K562 (cell line): ENCODE measurements around the gene TRIM65. TPM values are rescaled to one million over a fixed set of nuclear protein-coding genes. Genes with fewer than 3 reads are reported as not detected.

ENCODE experiments used
- ATAC-seq: fragments of 200-7000 bp; cut with Tn5 transposase; 3 replicates; pipeline ENCODE4 v1.9.1; 2020; ENCODE audit warnings: moderate library complexity
- BruUV-seq: library from RNA; stranded (reverse); fragments of 400-500 nt; replicated peaks from 2 replicates; lab custom pipeline; 2021; lab: Mats Ljungman, UMichigan
- CTCF ChIA-PET: fragments of 300-600 bp; formaldehyde crosslinking; extraction: SDS; loops from one replicate; lab custom pipeline; 2021; ENCODE audit warnings: low intra/inter-chr PET ratio; lab: Yijun Ruan, JAX
- POLR2A ChIA-PET: fragments of 300-600, 350-650 bp; sonication (Branson Sonifier 250); formaldehyde crosslinking; extraction: SDS; loops from one replicate; lab custom pipeline; 2021; ENCODE audit warnings: antibody characterized with exemption, inconsistent platforms; lab: Yijun Ruan, JAX
- DNase-seq, 4 experiments: peaks; one replicate each; pipeline versions ENCODE4 v3.0.0 to v3.0.0-alpha.2; 2011 to 2018; ENCODE audit warnings: low spot score in 3 of 4, mixed read lengths in 3 of 4; ENCODE audit errors: extremely low read depth in 1 of 4
- FAIRE-seq: peaks from 2 replicates; lab custom pipeline; 2011; peaks lifted over from hg19 to GRCh38; lab: Jason Lieb, UNC
- H2AFZ ChIP-seq: 2 replicates; pipeline ENCODE4 v1.6.0; 2011; ENCODE audit warnings: low read depth, low read length, control low read depth, inconsistent platforms
- H3K27ac ChIP-seq: fragments of 200-600 bp; 3 replicates; pipeline ENCODE4 v1.8.0; 2011; ENCODE audit warnings: low read depth, mild to moderate bottlenecking, control low read depth, inconsistent platforms, low read length, moderate library complexity, mixed read lengths; ENCODE audit errors: extremely low read depth
- H3K27me3 ChIP-seq, 2 experiments: fragments of 300-600 bp in 1 of 2; 2 replicates in 1 of 2; 3 replicates in 1 of 2; pipeline versions ENCODE4 v1.6.0 to v1.8.0; 2011; ENCODE audit warnings: inconsistent platforms in 2 of 2, low read length in 2 of 2, mild to moderate bottlenecking in 1 of 2, mixed read lengths in 1 of 2, moderate library complexity in 1 of 2; ENCODE audit not compliant: control insufficient read depth in 2 of 2, insufficient read depth in 2 of 2
- H3K36me3 ChIP-seq: fragments of 300-600 bp; 3 replicates; pipeline ENCODE4 v1.8.0; 2011; ENCODE audit warnings: mild to moderate bottlenecking, low read length, inconsistent platforms; ENCODE audit not compliant: control insufficient read depth, insufficient read depth
- H3K4me1 ChIP-seq, 2 experiments: fragments of 200-600 bp in 1 of 2; replicated peaks in 1 of 2; 2 replicates in 1 of 2; 3 replicates in 1 of 2; pipeline versions ENCODE4 v1.5.1 to v1.8.0; 2011; ENCODE audit warnings: inconsistent platforms in 2 of 2, low read length in 2 of 2, mild to moderate bottlenecking in 1 of 2, mixed read lengths in 1 of 2, moderate library complexity in 1 of 2; ENCODE audit not compliant: control insufficient read depth in 2 of 2, insufficient read depth in 2 of 2
- H3K4me2 ChIP-seq: 2 replicates; pipeline ENCODE4 v1.6.1; 2011; ENCODE audit warnings: low read length, control low read depth, inconsistent platforms, mixed read lengths; ENCODE audit not compliant: insufficient read depth
- H3K4me3 ChIP-seq: fragments of 200-600 bp; sonication (generic), shearing (Covaris generic); 2 replicates; pipeline ENCODE4 v1.5.1; 2016; ENCODE audit warnings: control low read depth, inconsistent platforms
- H3K79me2 ChIP-seq: fragments of 200-600 bp; 3 replicates; pipeline ENCODE4 v1.8.0; 2011; ENCODE audit warnings: low read length, inconsistent platforms; ENCODE audit not compliant: control insufficient read depth, insufficient read depth
- H3K9ac ChIP-seq, 2 experiments: 2 replicates each; pipeline versions ENCODE4 v1.6.0 to v1.6.1; 2011; ENCODE audit warnings: low read depth in 2 of 2, low read length in 2 of 2, control low read depth in 1 of 2, inconsistent platforms in 1 of 2, mild to moderate bottlenecking in 1 of 2, mixed read lengths in 1 of 2; ENCODE audit not compliant: insufficient read depth in 1 of 2
- H3K9me1 ChIP-seq: one replicate; pipeline ENCODE4 v1.6.0; 2011; ENCODE audit warnings: inconsistent platforms, mild to moderate bottlenecking, low read length, moderate library complexity; ENCODE audit not compliant: control insufficient read depth, insufficient read depth
- H3K9me3 ChIP-seq: replicated peaks from 2 replicates; pipeline ENCODE4 v1.5.1; 2011; ENCODE audit warnings: low read depth, low read length, inconsistent platforms; ENCODE audit not compliant: control insufficient read depth, insufficient read depth
- H4K20me1 ChIP-seq: replicated peaks from 2 replicates; pipeline ENCODE4 v1.6.1; 2011; ENCODE audit warnings: low read length, inconsistent platforms, mixed read lengths; ENCODE audit not compliant: control insufficient read depth, insufficient read depth
- NR2C2 ChIP-seq, 2 experiments: fragments of 200-800 bp in 1 of 2; sonication (Bioruptor generic) in 1 of 2; sonication (generic) in 1 of 2; formaldehyde crosslinking in 1 of 2; IDR thresholded peaks; 2 replicates each; pipeline versions ENCODE4 v1.6.1 to v1.8.0; 2016 to 2022; ENCODE audit warnings: mild to moderate bottlenecking in 1 of 2, missing compliant biosample characterization in 1 of 2, missing genetic modification characterization in 1 of 2, missing genetic modification reagents in 1 of 2
- RBFOX2 ChIP-seq: fragments of 200-400 bp; formaldehyde crosslinking; IDR thresholded peaks from 2 replicates; pipeline ENCODE4 v1.6.1; 2017; ENCODE audit warnings: low read depth, mild to moderate bottlenecking, low read length, moderate library complexity
- TGIF2 ChIP-seq: sonication (generic); formaldehyde crosslinking; IDR thresholded peaks from 2 replicates; pipeline ENCODE4 v1.8.1; 2022; ENCODE audit warnings: mild to moderate bottlenecking, missing genetic modification reagents, moderate library complexity
- TOE1 ChIP-seq, 2 experiments: fragments of 450-650 bp in 1 of 2; sonication (generic) in 1 of 2; formaldehyde crosslinking in 1 of 2; IDR thresholded peaks; 2 replicates each; pipeline versions ENCODE4 v1.7.1 to v1.8.0; 2016 to 2022; ENCODE audit warnings: borderline replicate concordance in 2 of 2, mild to moderate bottlenecking in 2 of 2, antibody characterized with exemption in 1 of 2, inconsistent platforms in 1 of 2, low read depth in 1 of 2, missing genetic modification reagents in 1 of 2, moderate library complexity in 1 of 2
- WGBS: fragments of 100-300 bp; shearing (Covaris generic); methylation state at CpG from one replicate; pipeline ENCODE4 v1.1.6; 2016; ENCODE audit warnings: low coverage, mixed read lengths; ENCODE audit not compliant: insufficient coverage; ENCODE audit errors: missing lambda C conversion rate; 5-methylcytosine and 5-hydroxymethylcytosine counted together
- in situ Hi-C: fragments of 300-500 bp; cut with MboI; formaldehyde crosslinking; loops from 4 replicates; pipeline ENCODE4 v1.15.0; 2018; ENCODE audit warnings: inconsistent platforms, mixed read lengths
- intact Hi-C: fragments of 100-400 bp; cut with micrococcal nuclease; formaldehyde crosslinking; loops from 2 replicates; pipeline ENCODE4 v1.14.2; 2022
- polyA plus RNA-seq, 8 experiments: library from polyadenylated mRNA; depleted of rRNA in 4 of 8; stranded (reverse) in 5 of 8; unstranded in 3 of 8; fragments of >200 nt; fragmentation: Nextera tagmentation in 2 of 8; fragmentation: Illumina TruSeq in 1 of 8; extraction: Ambion mirVana in 2 of 8; extraction: Trizol in 1 of 8; gene quantifications; 2 replicates each; pipeline versions ENCODE4 v1.2.1 to v1.2.3, GENCODE V29; 2011 to 2014; ENCODE audit warnings: inconsistent platforms in 1 of 8, missing spikeins in 1 of 8
- total RNA-seq, 7 experiments: library from RNA; depleted of rRNA in 6 of 7; stranded (reverse); fragments of >200 nt in 6 of 7; fragmentation: Illumina TruSeq in 2 of 7; extraction: Trizol in 2 of 7; gene quantifications; 2 replicates each; pipeline versions ENCODE4 v1.2.1 to v1.2.3, GENCODE V29; 2011 to 2021; ENCODE audit warnings: low replicate concordance in 1 of 7
- TF ChIP-seq, protein P1 (sequence below): IDR thresholded peaks from 2 replicates; pipeline ENCODE4 v1.6.1; 2011; ENCODE audit warnings: borderline replicate concordance, low read depth, mild to moderate bottlenecking, moderate library complexity, low read length; ENCODE audit not compliant: insufficient read depth, poor library complexity, severe bottlenecking
- TF ChIP-seq, protein P2 (sequence below), 2 experiments: IDR thresholded peaks; 2 replicates each; pipeline ENCODE4 v1.6.1; 2012; ENCODE audit warnings: improper control_type of control experiment in 2 of 2, low read depth in 2 of 2, low read length in 2 of 2, borderline replicate concordance in 1 of 2

The TRIM65 gene
- total and polyA plus RNA-seq, 9 of the 15 experiments (the other 6 are each of a cell fraction or from before 2014, with no cell fraction given), result 2.8 to 45.7 (median 22.9) TPM

DNA sequence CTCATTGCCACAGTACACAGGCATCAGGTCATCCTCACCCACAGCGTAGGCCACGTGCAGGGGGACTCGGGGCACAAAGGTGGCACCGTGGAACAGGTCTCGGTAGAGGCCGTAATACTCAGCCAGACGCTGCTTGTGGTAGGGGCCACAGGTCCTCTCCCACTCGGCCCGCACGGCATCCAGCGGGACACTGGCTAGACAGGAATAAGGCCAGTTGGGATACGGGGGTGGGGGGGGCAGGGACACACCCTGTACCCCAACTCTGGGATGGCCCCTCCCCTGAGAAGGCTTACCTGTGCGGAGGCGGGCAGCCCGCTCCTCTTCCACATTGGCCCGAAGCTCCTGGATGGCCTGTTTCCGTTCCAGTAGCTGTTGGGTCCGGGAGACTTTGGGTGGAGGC is 5.0 kb upstream of the TRIM65 start:
- H3K9ac ChIP-seq, result peak overlapping the region in 1 of 2 experiments; percentile 56; a peak in 2 of 4 replicates
- POLR2A ChIA-PET, result interaction anchor here (0.6 to 1.2 kb wide), 6 partner anchors 8 to 641 kb away, joined by 3 to 4 read pairs (median 4); no protein-coding TSS in a partner anchor
- no peak for DNase-seq
- H3K27ac ChIP-seq, result no peak overlapping the region
- BruUV-seq, result no TSS peak
- H3K4me2 ChIP-seq, result no peak overlapping the region
- no peak overlapping the region for H3K4me3 ChIP-seq
- in situ Hi-C loops, result no loop called here
- H3K79me2 ChIP-seq, result peaks cover 21% of the 10 kb centered on the region
- CTCF ChIA-PET, result no interaction called here
- H2AFZ ChIP-seq, result no peak overlapping the region
- peaks cover 9 to 69% of the 10 kb centered on the region in 2 experiments; a peak in 4 of 5 replicates for H3K4me1 ChIP-seq
- intact Hi-C loops, result no loop called here
- WGBS, result 93% methylated on average over 13 of the region's 18 CpGs
- ATAC-seq, result no peak
- no peak for FAIRE-seq
- H3K9me1 ChIP-seq, result no peaks in the 10 kb centered on the region
- no peaks in the 10 kb centered on the region for H4K20me1 ChIP-seq
- no peak for TF ChIP-seq TGIF2 (CRISPR knock-in tag)
- no peak for TF ChIP-seq TOE1 (IDR thresholded peaks at IDR 0.05; ENCODE audit: borderline replicate concordance)
- no peak for TF ChIP-seq TOE1 (CRISPR knock-in tag; IDR thresholded peaks at IDR 0.05; ENCODE audit: borderline replicate concordance, low read depth)
- TF ChIP-seq NR2C2 (CRISPR knock-in tag; IDR thresholded peaks at IDR 0.05), result no peak
- no peak for TF ChIP-seq NR2C2 (tag; IDR thresholded peaks at IDR 0.05)
- TF ChIP-seq, protein P1, sequence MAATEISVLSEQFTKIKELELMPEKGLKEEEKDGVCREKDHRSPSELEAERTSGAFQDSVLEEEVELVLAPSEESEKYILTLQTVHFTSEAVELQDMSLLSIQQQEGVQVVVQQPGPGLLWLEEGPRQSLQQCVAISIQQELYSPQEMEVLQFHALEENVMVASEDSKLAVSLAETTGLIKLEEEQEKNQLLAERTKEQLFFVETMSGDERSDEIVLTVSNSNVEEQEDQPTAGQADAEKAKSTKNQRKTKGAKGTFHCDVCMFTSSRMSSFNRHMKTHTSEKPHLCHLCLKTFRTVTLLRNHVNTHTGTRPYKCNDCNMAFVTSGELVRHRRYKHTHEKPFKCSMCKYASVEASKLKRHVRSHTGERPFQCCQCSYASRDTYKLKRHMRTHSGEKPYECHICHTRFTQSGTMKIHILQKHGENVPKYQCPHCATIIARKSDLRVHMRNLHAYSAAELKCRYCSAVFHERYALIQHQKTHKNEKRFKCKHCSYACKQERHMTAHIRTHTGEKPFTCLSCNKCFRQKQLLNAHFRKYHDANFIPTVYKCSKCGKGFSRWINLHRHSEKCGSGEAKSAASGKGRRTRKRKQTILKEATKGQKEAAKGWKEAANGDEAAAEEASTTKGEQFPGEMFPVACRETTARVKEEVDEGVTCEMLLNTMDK, result no peak
- peak; percentile 41; the same call in 1 of the 2 replicates for TF ChIP-seq RBFOX2
- TF ChIP-seq, protein P2, sequence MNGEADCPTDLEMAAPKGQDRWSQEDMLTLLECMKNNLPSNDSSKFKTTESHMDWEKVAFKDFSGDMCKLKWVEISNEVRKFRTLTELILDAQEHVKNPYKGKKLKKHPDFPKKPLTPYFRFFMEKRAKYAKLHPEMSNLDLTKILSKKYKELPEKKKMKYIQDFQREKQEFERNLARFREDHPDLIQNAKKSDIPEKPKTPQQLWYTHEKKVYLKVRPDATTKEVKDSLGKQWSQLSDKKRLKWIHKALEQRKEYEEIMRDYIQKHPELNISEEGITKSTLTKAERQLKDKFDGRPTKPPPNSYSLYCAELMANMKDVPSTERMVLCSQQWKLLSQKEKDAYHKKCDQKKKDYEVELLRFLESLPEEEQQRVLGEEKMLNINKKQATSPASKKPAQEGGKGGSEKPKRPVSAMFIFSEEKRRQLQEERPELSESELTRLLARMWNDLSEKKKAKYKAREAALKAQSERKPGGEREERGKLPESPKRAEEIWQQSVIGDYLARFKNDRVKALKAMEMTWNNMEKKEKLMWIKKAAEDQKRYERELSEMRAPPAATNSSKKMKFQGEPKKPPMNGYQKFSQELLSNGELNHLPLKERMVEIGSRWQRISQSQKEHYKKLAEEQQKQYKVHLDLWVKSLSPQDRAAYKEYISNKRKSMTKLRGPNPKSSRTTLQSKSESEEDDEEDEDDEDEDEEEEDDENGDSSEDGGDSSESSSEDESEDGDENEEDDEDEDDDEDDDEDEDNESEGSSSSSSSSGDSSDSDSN (IDR thresholded peaks at IDR 0.05; ENCODE audit: borderline replicate concordance in 1 of 2, low read depth in 2 of 2, low read length in 2 of 2), result no peak
- H3K27me3 ChIP-seq, result no peaks in the 10 kb centered on the region
- peaks cover 64% of the 10 kb centered on the region; the same call in 2 of the 3 replicates for H3K36me3 ChIP-seq
- H3K9me3 ChIP-seq, result no peaks in the 10 kb centered on the region
